Activated CD4-positive, alpha-beta T cell treated with anti-CD3 and anti-CD28 coated beads for 24 hours (primary cell): ENCODE results near the gene RANGAP1.

ENCODE experiments used
- DNase-seq, 2 donors: peaks; one replicate each; pipeline ENCODE4 v3.0.0-alpha.2; 2020; ENCODE audit warnings: low read depth in 2 of 2

RANGAP1 gene, protein sequence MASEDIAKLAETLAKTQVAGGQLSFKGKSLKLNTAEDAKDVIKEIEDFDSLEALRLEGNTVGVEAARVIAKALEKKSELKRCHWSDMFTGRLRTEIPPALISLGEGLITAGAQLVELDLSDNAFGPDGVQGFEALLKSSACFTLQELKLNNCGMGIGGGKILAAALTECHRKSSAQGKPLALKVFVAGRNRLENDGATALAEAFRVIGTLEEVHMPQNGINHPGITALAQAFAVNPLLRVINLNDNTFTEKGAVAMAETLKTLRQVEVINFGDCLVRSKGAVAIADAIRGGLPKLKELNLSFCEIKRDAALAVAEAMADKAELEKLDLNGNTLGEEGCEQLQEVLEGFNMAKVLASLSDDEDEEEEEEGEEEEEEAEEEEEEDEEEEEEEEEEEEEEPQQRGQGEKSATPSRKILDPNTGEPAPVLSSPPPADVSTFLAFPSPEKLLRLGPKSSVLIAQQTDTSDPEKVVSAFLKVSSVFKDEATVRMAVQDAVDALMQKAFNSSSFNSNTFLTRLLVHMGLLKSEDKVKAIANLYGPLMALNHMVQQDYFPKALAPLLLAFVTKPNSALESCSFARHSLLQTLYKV

GRCh38 chr22:41285820-41286638 lies at the start of gene RANGAP1:
Gene RANGAP1 (minus strand): TSS chr22:41286187. CDS start chr22:41281044, 5,143 bp downstream.
- DNase-seq = peak; percentile 94 to 96

- DNase-seq = no peak
These were observed 49.1 kb upstream of the RANGAP1 start for GRCh38 chr22:41334951-41335635.

DNA sequence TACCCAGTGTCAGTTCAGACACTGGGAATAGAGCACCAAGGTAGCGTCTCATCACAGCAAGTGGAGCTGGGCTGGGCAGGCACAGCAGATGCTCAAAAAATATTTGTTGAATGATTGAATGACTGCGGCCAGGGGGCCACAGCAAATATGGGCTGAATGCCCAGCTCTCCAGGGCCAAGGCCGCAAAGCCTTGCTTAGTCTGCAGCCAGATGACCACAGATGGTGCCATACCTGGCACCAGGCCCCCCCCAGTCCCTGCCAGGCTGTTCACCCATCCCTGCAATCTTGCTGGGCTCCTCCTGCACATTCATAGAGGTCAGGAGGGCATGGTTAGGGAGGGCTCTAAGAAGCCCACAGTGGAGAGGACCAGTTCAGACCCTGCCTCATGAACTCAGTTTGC lies 48.2 kb upstream of the RANGAP1 start:
- no peak for DNase-seq

- no peak for DNase-seq
These were observed 47.8 kb upstream of the RANGAP1 start for GRCh38 chr22:41333806-41334205.

DNA sequence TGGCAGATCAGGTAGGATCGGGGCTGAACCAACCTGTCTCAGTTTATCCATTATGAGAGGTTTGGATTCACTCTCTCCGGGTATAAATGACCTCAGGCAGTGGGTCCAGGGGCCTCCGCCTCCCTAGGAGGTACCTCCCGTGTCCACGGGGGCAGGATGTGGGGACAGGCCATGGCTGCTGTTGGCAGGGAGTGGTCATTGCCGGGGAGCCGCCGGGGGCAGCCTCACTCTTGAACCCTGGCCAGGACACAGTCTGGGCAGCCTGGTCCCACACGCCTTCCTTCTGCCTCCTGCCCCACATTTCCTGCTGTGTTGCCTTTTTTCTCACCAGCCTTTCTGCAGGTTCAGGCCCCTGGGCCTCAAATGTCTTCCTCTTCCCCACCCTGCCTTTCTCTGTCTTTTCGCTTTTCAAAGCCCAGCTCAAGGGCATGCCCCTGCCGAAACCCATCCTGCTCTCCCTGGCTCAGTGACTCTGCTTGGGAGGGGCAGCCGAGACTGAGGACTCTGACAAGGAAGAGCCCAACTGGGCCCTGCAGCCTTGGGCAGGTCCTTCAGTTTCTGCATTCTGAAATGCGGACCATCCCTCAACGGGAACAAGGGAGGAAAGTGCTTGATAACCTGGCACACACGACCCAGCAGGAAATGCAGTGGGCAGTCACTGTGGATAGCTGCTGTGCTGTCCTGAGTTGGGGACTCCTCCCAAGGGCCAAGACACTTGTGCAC lies 46.4 kb upstream of the RANGAP1 start:
- no peak for DNase-seq

- no peak for DNase-seq
These were observed 44.2 kb upstream of the RANGAP1 start for GRCh38 chr22:41330169-41330568.

DNA sequence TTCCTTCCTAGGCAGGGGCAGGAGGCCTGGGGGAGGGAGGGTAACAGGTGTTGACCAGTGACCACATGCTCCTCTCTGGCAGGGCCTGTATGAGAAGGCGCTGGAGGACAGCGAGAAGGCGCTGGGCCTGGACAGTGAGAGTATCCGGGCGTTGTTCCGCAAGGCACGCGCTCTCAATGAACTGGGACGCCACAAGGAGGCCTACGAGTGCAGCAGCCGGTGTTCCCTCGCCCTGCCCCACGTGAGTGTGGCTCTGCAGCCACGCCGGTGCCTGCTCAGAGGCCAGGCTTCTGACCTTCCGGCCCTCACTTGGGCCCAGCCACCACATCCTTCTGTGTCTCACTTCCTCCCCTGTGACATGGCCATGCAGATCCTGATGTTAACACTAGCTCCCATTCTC lies 41.1 kb upstream of the RANGAP1 start:
- DNase-seq = no peak

DNA sequence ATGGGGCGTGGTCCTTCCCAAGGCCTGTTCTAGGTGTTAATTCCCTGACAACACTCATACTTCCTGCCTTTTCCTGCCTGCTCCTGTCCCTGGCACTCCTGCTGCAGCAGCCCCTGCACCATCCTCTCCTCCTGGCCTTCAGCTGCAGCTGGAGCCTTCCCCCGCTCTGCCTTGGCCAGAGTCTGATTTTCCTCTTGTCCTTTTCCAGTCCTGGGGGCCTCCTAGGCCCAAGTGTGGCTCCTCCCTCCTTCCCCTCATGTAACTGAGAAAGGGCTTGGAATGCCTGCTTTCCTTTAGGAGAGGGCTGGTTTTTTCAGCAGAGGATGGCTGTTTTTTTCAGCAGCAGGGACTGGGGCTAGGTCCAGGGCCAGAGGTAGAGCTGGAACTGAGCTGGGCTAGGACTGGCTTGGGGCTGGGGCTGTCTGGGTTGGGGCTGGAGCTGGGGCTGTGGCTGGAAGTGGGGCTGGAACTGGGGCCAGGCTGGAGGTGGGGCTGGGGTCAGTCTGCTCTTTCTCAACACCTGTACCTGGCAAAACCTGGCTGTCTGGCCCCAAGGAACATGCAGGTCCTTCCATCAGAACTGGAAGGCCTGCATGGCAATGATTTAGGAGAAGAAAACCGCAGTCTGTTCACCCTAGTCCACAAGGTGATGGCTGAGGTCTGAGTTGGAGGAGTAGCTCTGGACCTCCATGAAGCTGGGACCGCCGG lies 39.0 kb upstream of the RANGAP1 start:
- DNase-seq = no peak

DNA sequence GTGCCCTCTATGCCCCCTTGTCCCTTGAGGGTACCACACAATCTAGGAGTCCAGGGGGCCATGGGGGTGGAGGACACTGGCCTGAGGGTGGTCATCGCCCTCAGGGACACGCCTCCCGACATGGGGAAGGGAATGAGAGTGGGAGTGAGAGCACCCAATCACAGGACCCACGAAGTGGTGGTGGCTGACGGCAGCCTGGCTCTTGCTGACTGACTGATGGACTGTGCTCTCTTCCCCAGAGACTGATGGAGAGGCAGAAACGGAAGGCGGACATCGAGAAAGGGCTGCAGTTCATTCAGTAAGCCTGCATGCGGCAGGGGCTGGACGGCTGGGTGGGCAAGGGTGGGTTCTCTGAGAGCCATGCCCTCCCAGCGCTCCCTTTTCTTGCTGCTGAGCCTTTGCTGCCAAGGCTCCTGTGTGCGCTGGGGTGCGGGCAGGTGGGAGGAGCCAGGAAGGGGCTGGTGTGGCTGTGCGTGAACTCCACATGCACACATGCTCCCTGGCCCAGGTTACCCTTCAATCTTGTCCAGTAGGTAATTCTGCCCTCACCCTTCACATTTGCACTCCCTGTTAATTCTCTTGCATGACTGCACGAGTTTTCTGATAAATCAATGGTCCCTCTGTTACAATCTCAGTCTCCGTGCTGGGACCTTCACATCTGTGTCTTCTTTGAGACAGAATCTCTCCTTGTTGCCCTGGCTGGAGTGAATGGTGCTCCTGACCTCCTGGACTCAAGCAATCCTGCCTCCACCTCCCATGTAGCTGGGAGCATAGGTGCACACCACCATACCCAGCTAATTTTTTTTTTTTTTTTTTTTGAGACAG lies 34.6 kb upstream of the RANGAP1 start:
- DNase-seq = no peak

DNA sequence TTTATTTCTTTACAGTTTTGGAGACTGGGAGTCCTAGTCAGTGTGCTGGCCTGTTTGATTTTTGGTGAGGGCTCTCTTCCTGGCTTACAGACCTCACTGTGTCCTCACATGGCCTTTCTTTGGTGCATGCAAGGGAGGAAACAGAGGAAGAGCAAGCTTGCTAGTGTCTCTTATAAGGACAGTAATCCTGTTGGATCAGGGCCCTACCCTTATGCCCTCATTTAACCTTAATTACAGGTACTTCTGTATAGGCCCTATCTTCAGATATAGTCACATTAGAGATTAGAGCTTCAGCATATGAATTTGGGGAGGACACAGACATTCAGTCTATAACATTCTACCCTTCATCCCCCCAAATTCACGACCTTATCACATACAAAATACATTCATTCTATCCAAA lies 29.6 kb upstream of the RANGAP1 start:
- no peak for DNase-seq

- DNase-seq = no peak
These were observed 28.8 kb upstream of the RANGAP1 start for GRCh38 chr22:41314821-41315220.

GRCh38 chr22:41311487-41311886 lies 25.5 kb upstream of the RANGAP1 start:
- no peak for DNase-seq

DNA sequence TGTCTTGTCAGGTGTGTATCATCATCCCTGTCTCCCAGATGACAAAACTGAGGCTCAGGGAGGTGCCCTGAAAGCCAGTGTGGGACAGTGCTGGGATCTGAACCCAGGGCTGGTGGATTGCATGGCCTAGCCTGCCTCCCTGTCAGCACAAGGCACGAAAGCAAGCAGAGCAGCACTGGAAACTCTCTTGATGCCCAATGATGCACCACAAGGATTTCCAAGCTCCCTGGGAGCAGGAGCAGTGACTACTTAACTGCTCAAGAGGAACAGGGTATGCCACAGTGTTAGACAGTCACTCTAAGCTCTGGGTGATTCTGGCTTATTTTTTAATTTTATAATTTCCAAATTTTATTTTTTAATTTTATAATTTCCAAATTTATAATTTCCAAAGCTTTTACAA lies 24.3 kb upstream of the RANGAP1 start:
- no peak for DNase-seq

DNA sequence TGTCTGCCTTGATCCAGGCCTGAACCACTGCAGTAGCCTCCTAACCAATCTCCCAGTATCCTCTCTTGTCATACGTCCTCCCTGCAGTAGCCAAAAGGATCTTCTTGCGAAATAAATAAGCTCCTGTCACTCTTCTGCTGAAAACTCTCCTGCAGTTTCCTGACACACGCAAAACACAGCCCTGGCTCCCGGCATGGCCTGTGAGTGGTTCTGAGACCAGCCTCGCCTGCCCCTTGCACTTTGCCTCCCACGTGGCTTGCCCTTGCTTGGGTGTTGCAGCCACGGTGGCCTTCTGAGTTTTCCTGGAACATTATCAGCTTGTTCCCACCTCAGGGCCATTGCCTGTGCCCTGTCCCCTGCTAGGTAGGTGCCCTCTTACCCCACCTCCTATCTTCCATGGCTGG lies 22.6 kb upstream of the RANGAP1 start:
- DNase-seq = no peak

DNA sequence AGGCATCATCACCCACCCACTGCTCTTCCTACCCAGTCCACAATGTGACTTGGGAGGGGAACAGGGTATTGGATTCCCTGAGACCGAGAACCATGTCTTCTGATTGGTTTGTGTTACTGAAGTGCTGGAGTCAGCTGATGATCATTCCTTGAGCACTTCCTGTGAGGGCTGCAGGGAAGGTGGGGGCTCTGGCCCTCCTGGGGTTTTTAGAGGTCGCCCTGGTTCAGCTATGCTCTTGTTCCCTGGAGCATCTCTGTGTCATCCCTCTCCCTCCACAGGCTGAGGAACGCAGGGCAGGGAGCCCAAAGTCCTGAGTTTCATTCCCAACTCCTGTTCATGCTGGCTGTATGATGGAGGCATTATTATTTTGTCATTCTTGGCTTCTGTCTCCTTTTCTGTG lies 22.1 kb upstream of the RANGAP1 start:
- no peak for DNase-seq

DNA sequence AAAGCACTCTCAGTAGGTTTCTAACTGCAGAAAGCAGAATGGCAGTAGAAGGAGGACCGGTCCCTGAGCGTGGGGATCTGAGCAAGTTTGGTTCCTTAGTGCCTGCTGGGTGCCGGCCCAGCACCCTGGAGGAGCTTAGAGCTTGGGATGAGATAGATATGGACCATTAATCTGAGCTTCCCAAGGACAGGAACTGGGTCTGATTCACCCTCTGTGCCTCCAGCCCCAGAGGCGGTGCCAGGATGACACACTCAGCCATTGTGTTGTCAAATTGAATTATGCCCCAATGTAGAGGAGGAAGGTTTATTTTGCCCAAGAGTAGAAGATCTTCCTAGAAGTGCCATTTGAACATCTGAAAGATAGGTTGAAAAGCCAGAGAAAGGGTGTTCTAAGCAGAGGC lies 19.7 kb upstream of the RANGAP1 start:
- no peak for DNase-seq

GRCh38 chr22:41302811-41303210 lies 16.8 kb upstream of the RANGAP1 start:
- no peak for DNase-seq

GRCh38 chr22:41302021-41302767 lies 16.2 kb upstream of the RANGAP1 start:
- DNase-seq = no peak
